Brain microvascular endothelial cell (primary cell): ENCODE data around the gene ECM2.

Experiments
- DNase-seq: peaks from one replicate; pipeline ENCODE4 v3.0.0-alpha.2; 2020
- H3K27ac ChIP-seq: fragments of 250-450 bp; sonication (Bioruptor Pico); 2 replicates; pipeline ENCODE4 v1.5.1; 2020; ENCODE audit warnings: mild to moderate bottlenecking, moderate library complexity
- H3K27me3 ChIP-seq: fragments of 250-450 bp; sonication (Bioruptor Pico); replicated peaks from 2 replicates; pipeline ENCODE4 v1.5.1; 2020; ENCODE audit warnings: mild to moderate bottlenecking
- H3K36me3 ChIP-seq: fragments of 250-450 bp; sonication (Bioruptor Pico); replicated peaks from 2 replicates; pipeline ENCODE4 v1.5.1; 2020; ENCODE audit warnings: mild to moderate bottlenecking
- H3K4me3 ChIP-seq: 2 replicates; pipeline ENCODE4 v1.5.1; 2011; ENCODE audit warnings: low read depth, mild to moderate bottlenecking, control low read depth, low read length, moderate library complexity
- in situ Hi-C: cut with HindIII; loops from 2 replicates; pipeline ENCODE4 v1.10.0; 2017; ENCODE audit warnings: low sequenced_read_pairs, low pct_ligation_motif_present
- TF ChIP-seq, protein P1 (sequence below): IDR thresholded peaks from 2 replicates; pipeline ENCODE4 v1.5.1; 2011; ENCODE audit warnings: low read depth, mild to moderate bottlenecking, moderate library complexity, low read length, control low read depth, inconsistent platforms; ENCODE audit errors: missing control alignments

ECM2 gene

DNA sequence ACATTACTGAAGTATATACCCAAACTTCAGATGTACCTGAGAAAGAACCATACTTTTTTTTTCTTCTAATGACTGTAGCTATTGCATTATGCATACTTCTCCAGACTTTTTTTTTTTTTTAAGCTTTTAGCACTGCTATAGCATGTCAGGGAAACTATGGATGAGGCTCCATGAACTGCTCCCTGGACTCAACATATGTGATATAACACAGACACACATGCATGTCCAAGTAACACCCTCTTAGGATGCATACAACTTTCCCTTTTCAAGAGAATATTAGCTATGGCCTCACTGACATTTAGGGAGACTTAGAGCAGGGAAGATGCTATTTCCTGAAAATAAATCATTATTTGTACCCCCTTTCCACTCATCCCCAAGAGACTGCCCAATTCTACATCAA is 53.0 kb downstream of the ECM2 start:
- no peak for DNase-seq
- H3K27me3 ChIP-seq = no peaks in the 10 kb centered on the region
- in situ Hi-C loops = no loop called here
- no peak overlapping the region for H3K27ac ChIP-seq
- H3K36me3 ChIP-seq = no peaks in the 10 kb centered on the region
- TF ChIP-seq, protein P1, sequence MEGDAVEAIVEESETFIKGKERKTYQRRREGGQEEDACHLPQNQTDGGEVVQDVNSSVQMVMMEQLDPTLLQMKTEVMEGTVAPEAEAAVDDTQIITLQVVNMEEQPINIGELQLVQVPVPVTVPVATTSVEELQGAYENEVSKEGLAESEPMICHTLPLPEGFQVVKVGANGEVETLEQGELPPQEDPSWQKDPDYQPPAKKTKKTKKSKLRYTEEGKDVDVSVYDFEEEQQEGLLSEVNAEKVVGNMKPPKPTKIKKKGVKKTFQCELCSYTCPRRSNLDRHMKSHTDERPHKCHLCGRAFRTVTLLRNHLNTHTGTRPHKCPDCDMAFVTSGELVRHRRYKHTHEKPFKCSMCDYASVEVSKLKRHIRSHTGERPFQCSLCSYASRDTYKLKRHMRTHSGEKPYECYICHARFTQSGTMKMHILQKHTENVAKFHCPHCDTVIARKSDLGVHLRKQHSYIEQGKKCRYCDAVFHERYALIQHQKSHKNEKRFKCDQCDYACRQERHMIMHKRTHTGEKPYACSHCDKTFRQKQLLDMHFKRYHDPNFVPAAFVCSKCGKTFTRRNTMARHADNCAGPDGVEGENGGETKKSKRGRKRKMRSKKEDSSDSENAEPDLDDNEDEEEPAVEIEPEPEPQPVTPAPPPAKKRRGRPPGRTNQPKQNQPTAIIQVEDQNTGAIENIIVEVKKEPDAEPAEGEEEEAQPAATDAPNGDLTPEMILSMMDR = no peak
- no peak overlapping the region for H3K4me3 ChIP-seq

DNA sequence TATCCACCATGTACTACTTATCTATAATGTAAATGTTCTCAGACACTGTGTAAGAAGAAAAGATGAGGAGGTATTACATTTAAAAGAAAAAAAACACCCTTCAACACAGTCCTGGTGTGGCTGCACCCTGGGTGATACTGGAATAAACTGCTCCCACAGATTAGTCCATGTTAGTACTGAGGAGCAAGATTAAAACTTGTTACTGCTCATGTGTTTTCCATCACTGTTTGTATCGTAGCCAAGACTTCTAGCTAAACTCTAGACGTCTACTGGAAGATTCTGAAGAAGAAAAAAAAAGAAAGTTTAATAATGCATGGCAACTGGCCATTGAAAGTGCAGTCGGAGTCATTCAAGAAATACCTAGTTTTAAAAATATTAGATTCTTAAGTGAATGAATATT is 53.5 kb downstream of the ECM2 start, which contains the start of gene ASPN:
TSS of gene ASPN (minus strand) at position 178 of the 400 bp plus-strand sequence.
- in situ Hi-C loops = no loop called here
- DNase-seq = no peak
- TF ChIP-seq, protein P1 = no peak
- H3K4me3 ChIP-seq = no peak within 1 kb of the TSS
- H3K27ac ChIP-seq = no peak within 1 kb of the TSS
- H3K27me3 ChIP-seq = no peaks in the 10 kb centered on the region
- H3K36me3 ChIP-seq = no peaks in the 10 kb centered on the region

DNA sequence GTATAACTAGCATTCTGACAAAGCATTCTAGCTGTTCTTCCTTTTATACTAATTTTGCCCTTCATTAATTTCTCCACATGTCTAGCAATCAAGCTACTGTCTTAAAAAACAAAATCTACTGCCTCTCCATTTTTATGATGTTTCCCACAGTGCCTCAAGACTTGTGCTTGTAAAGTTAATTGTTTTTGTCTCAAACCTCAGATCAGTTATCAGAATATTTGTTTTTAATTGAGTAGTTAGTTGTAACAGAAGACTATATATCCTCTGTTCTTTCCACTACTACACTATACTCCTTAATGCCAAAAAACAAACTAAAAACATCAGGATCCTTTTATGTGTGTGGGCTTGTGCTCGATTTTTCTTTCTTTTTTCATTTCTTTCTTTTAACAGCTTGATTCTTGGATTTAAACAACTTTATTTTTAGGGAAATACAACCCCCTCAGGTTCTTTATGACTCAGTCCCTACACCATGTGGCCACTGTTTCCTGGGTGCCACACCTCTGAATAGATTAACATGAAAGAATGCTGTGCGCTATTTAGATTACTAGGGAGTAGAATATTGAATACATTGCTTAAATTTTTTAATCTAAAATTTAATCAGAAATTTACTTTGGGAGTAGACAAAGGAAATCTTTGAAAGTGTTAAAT is 54.7 kb downstream of the ECM2 start:
- TF ChIP-seq, protein P1 = no peak
- Histone ChIP-seq H3K4me3 (no peak overlapping the region), H3K27me3 (no peaks in the 10 kb centered on the region), H3K36me3 (no peaks in the 10 kb centered on the region), H3K27ac (no peak overlapping the region)
- in situ Hi-C loops = no loop called here
- no peak for DNase-seq

DNA sequence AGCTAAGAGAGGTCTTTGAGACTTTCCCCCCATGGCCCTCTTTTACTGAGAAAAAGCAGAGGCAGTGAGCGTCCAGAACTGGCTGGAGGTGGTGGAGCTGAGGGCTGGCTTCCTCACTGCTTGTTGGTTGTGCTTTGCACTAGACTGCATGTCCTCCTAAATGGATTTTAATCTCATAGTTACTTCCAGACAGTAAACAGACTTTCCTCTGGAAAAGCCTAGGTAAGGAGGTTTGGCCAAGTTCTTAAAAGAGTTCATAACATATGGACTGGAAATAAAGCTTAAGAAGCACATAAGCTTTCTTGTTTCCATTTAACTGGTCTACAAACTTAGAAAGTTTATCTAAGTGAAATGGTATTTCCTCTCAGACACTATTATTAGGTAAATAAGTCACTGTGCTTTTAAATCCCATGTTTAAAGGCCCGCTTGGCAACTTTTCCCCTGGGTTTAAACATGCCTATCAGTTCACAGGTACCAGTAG is 55.5 kb downstream of the ECM2 start:
- no peak for DNase-seq
- in situ Hi-C loops = no loop called here

DNA sequence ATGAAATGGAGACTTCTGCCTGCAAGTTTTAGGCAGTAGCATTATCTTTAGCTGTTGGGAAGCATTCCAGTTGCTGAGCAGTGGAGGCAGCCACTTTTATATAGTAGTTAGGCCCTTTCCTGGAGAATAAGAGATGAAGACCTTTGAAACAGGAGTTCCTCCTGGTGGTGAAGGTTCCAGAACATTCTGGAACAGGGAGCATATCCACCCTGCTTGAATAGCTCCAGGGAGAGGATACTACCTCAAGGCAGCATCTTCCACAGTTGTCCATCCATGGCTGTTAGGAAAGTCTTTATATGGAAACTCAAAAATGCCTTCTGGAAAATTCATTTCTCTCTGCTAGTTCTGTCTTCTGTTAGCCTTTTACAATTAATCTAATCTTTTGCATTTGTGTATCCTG is 56.4 kb downstream of the ECM2 start:
- no peak for DNase-seq
- Histone ChIP-seq H3K27me3 (no peaks in the 10 kb centered on the region), H3K4me3 (no peak overlapping the region), H3K27ac (no peak overlapping the region), H3K36me3 (no peaks in the 10 kb centered on the region)
- TF ChIP-seq, protein P1 = no peak
- in situ Hi-C loops = no loop called here

More for the DNA sequence above, 55.5 kb downstream of the ECM2 start:
- H3K36me3 ChIP-seq = no peaks in the 10 kb centered on the region
- TF ChIP-seq, protein P1 = no peak
- no peak overlapping the region for H3K4me3 ChIP-seq
- no peak overlapping the region for H3K27ac ChIP-seq
- no peaks in the 10 kb centered on the region for H3K27me3 ChIP-seq

DNA sequence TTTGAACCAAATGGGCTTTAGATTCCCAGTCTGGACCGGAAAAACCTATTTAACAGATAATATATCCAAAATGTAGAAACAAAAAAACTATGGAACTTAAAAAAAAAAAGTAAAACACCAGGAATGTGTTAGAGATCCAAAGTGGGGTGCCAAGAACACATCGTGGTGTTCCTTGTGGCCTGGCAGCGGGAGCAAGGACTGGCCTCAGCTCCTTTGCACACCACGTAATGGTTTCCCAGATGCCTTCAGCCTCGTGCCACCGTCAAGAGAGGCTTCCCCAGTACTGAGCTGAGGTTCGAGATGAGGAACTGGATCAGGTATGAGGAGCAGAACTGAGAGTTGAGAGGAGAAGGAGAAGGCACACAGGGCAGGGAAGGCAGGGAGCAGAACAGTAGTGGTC is 57.0 kb downstream of the ECM2 start:
- H3K4me3 ChIP-seq = no peak overlapping the region
- no peaks in the 10 kb centered on the region for H3K36me3 ChIP-seq
- no peaks in the 10 kb centered on the region for H3K27me3 ChIP-seq
- TF ChIP-seq, protein P1 = no peak
- no peak for DNase-seq
- H3K27ac ChIP-seq = no peak overlapping the region
- in situ Hi-C loops = no loop called here
